ENCODE data around the gene HORMAD1.
"Not testable (repeated sequence)": the region's sequence is repeated elsewhere in the genome, so short reads cannot be mapped to it uniquely, and the experiment has no call there.

HORMAD1 gene

DNA sequence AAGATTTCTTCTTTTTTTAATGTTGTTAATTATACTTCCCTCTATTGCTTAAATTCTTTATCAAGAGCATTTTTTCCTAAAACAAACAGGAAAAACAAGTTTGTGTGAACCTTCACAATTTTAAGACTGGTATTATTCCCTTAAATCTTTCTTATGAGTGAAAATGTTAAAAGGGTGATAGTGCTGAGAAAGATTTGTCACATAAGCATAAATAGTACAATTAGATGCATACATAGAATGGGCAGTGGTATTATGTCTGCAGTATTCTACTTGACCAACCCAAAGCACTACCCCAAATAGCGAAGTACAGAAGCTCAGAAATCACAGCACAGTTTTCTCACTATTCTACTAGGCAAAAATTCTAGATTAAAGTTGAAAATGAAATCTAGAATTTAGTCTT, 41.7 kb downstream of the HORMAD1 start:
- H3K27me3 ChIP-seq (replicated peaks; ENCODE audit: control insufficient read depth, insufficient read depth, low read length, poor library complexity, severe bottlenecking) = no peaks in the 10 kb centered on the region
- H3K27ac ChIP-seq (ENCODE audit: insufficient read depth, low read length, poor library complexity, severe bottlenecking) = no peak overlapping the region
- no peak for DNase-seq
- no peak overlapping the region for H3K4me3 ChIP-seq (ENCODE audit: insufficient read depth, low read depth, low read length, poor library complexity, severe bottlenecking)
- H3K4me1 ChIP-seq (ENCODE audit: control insufficient read depth, insufficient read depth, low read length, poor library complexity, severe bottlenecking) = no peaks in the 10 kb centered on the region
- H3K9me3 ChIP-seq (ENCODE audit: control insufficient read depth, low read length) = no peaks in the 10 kb centered on the region
- H3K36me3 ChIP-seq (ENCODE audit: control insufficient read depth, insufficient read depth, low read length) = no peaks in the 10 kb centered on the region

DNA sequence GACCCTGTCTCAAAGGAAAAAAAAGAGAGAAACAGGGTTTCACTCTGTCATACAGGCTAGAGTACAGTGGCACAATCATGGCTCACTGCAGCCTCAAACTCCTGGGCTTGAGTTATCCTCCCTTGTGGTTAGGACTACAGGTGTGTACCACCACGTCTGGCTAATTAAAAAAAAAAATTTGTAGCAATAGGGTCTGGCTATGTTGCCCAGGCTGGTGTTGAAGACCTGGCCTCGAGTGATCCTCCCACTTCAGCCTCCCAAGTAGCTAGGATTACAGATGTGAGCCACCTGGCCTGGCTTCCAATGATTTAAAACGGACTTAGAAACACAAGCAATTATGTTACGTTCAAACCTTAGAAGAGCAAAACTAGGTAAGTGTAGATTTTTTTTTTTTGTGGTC, 45.8 kb downstream of the HORMAD1 start:
- DNase-seq = no peak
- H3K27ac ChIP-seq (ENCODE audit: insufficient read depth, low read length, poor library complexity, severe bottlenecking) = no peak overlapping the region
- H3K4me3 ChIP-seq (ENCODE audit: insufficient read depth, low read depth, low read length, poor library complexity, severe bottlenecking) = no peak overlapping the region
- H3K36me3 ChIP-seq (ENCODE audit: control insufficient read depth, insufficient read depth, low read length) = no peaks in the 10 kb centered on the region
- no peaks in the 10 kb centered on the region for H3K27me3 ChIP-seq (replicated peaks; ENCODE audit: control insufficient read depth, insufficient read depth, low read length, poor library complexity, severe bottlenecking)
- no peaks in the 10 kb centered on the region for H3K4me1 ChIP-seq (ENCODE audit: control insufficient read depth, insufficient read depth, low read length, poor library complexity, severe bottlenecking)
- no peaks in the 10 kb centered on the region for H3K9me3 ChIP-seq (ENCODE audit: control insufficient read depth, low read length)

- DNase-seq = no peak
- no peak overlapping the region for H3K4me3 ChIP-seq (ENCODE audit: insufficient read depth, low read depth, low read length, poor library complexity, severe bottlenecking)
- peaks cover 13% of the 10 kb centered on the region for H3K36me3 ChIP-seq (ENCODE audit: control insufficient read depth, insufficient read depth, low read length)
- H3K27ac ChIP-seq (ENCODE audit: insufficient read depth, low read length, poor library complexity, severe bottlenecking) = no peak overlapping the region
- H3K27me3 ChIP-seq (replicated peaks; ENCODE audit: control insufficient read depth, insufficient read depth, low read length, poor library complexity, severe bottlenecking) = no peaks in the 10 kb centered on the region
- no peaks in the 10 kb centered on the region for H3K9me3 ChIP-seq (ENCODE audit: control insufficient read depth, low read length)
- H3K4me1 ChIP-seq (ENCODE audit: control insufficient read depth, insufficient read depth, low read length, poor library complexity, severe bottlenecking) = no peaks in the 10 kb centered on the region
Observed at GRCh38 chr1:150663321-150663720, 57.4 kb downstream of the HORMAD1 start.

GRCh38 chr1:150662811-150663210, 57.9 kb downstream of the HORMAD1 start:
- Histone ChIP-seq H3K27ac (ENCODE audit: insufficient read depth, low read length, poor library complexity, severe bottlenecking) (no peak overlapping the region), H3K36me3 (ENCODE audit: control insufficient read depth, insufficient read depth, low read length) (peaks cover 13% of the 10 kb centered on the region), H3K9me3 (ENCODE audit: control insufficient read depth, low read length) (no peaks in the 10 kb centered on the region), H3K4me1 (ENCODE audit: control insufficient read depth, insufficient read depth, low read length, poor library complexity, severe bottlenecking) (no peaks in the 10 kb centered on the region), H3K4me3 (ENCODE audit: insufficient read depth, low read depth, low read length, poor library complexity, severe bottlenecking) (no peak overlapping the region), H3K27me3 (replicated peaks; ENCODE audit: control insufficient read depth, insufficient read depth, low read length, poor library complexity, severe bottlenecking) (no peaks in the 10 kb centered on the region)
- no peak for DNase-seq

GRCh38 chr1:150661156-150661555, 59.5 kb downstream of the HORMAD1 start:
- Histone ChIP-seq H3K27me3 (replicated peaks; ENCODE audit: control insufficient read depth, insufficient read depth, low read length, poor library complexity, severe bottlenecking) (no peaks in the 10 kb centered on the region), H3K4me1 (ENCODE audit: control insufficient read depth, insufficient read depth, low read length, poor library complexity, severe bottlenecking) (no peaks in the 10 kb centered on the region), H3K4me3 (ENCODE audit: insufficient read depth, low read depth, low read length, poor library complexity, severe bottlenecking) (no peak overlapping the region), H3K9me3 (ENCODE audit: control insufficient read depth, low read length) (no peaks in the 10 kb centered on the region), H3K36me3 (ENCODE audit: control insufficient read depth, insufficient read depth, low read length) (peaks cover 13% of the 10 kb centered on the region), H3K27ac (ENCODE audit: insufficient read depth, low read length, poor library complexity, severe bottlenecking) (no peak overlapping the region)
- DNase-seq = no peak

DNA sequence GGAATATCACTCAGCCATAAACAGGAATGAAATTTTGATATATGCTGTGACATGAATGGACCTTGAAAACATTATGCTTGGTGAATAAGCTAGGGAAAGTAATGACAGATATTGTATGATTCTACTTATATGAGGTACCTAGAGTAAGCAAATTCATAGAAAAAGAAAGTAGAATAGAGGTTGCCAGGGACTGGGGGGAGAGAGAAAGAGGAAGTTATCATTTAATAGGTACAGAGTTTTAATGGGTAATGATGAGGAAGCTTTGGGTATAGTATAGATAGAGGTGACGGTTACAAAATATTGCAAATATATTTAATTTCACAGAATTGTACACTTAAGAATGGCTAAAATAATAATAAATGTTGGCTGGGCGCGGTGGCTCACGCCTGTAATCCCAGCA, 60.1 kb downstream of the HORMAD1 start:
- no peak overlapping the region for H3K27ac ChIP-seq (ENCODE audit: insufficient read depth, low read length, poor library complexity, severe bottlenecking)
- H3K27me3 ChIP-seq (replicated peaks; ENCODE audit: control insufficient read depth, insufficient read depth, low read length, poor library complexity, severe bottlenecking) = no peaks in the 10 kb centered on the region
- H3K9me3 ChIP-seq (ENCODE audit: control insufficient read depth, low read length) = no peaks in the 10 kb centered on the region
- H3K36me3 ChIP-seq (ENCODE audit: control insufficient read depth, insufficient read depth, low read length) = peaks cover 13% of the 10 kb centered on the region
- no peak overlapping the region for H3K4me3 ChIP-seq (ENCODE audit: insufficient read depth, low read depth, low read length, poor library complexity, severe bottlenecking)
- H3K4me1 ChIP-seq (ENCODE audit: control insufficient read depth, insufficient read depth, low read length, poor library complexity, severe bottlenecking) = no peaks in the 10 kb centered on the region
- DNase-seq = no peak

GRCh38 chr1:150657064-150657463, 63.6 kb downstream of the HORMAD1 start:
- not testable (repeated sequence) for DNase-seq; H3K4me1 ChIP-seq (ENCODE audit: control insufficient read depth, insufficient read depth, low read length, poor library complexity, severe bottlenecking); H3K27me3 ChIP-seq (replicated peaks; ENCODE audit: control insufficient read depth, insufficient read depth, low read length, poor library complexity, severe bottlenecking); H3K36me3 ChIP-seq (ENCODE audit: control insufficient read depth, insufficient read depth, low read length); H3K27ac ChIP-seq (ENCODE audit: insufficient read depth, low read length, poor library complexity, severe bottlenecking); H3K9me3 ChIP-seq (ENCODE audit: control insufficient read depth, low read length); H3K4me3 ChIP-seq (ENCODE audit: insufficient read depth, low read depth, low read length, poor library complexity, severe bottlenecking)

GRCh38 chr1:150654635-150655034, 66.1 kb downstream of the HORMAD1 start:
- not testable (repeated sequence) for H3K4me3 ChIP-seq (ENCODE audit: insufficient read depth, low read depth, low read length, poor library complexity, severe bottlenecking); H3K36me3 ChIP-seq (ENCODE audit: control insufficient read depth, insufficient read depth, low read length); H3K27ac ChIP-seq (ENCODE audit: insufficient read depth, low read length, poor library complexity, severe bottlenecking); H3K4me1 ChIP-seq (ENCODE audit: control insufficient read depth, insufficient read depth, low read length, poor library complexity, severe bottlenecking); H3K27me3 ChIP-seq (replicated peaks; ENCODE audit: control insufficient read depth, insufficient read depth, low read length, poor library complexity, severe bottlenecking); DNase-seq; H3K9me3 ChIP-seq (ENCODE audit: control insufficient read depth, low read length)

- no peaks in the 10 kb centered on the region for H3K27me3 ChIP-seq (replicated peaks; ENCODE audit: control insufficient read depth, insufficient read depth, low read length, poor library complexity, severe bottlenecking)
- H3K9me3 ChIP-seq (ENCODE audit: control insufficient read depth, low read length) = no peaks in the 10 kb centered on the region
- no peak overlapping the region for H3K4me3 ChIP-seq (ENCODE audit: insufficient read depth, low read depth, low read length, poor library complexity, severe bottlenecking)
- H3K4me1 ChIP-seq (ENCODE audit: control insufficient read depth, insufficient read depth, low read length, poor library complexity, severe bottlenecking) = no peaks in the 10 kb centered on the region
- H3K36me3 ChIP-seq (ENCODE audit: control insufficient read depth, insufficient read depth, low read length) = peaks cover 25% of the 10 kb centered on the region
- H3K27ac ChIP-seq (ENCODE audit: insufficient read depth, low read length, poor library complexity, severe bottlenecking) = no peak overlapping the region
- DNase-seq = no peak
Observed at GRCh38 chr1:150650193-150650592, 70.5 kb downstream of the HORMAD1 start.

GRCh38 chr1:150649441-150650075, 71.1 kb downstream of the HORMAD1 start:
- Histone ChIP-seq H3K9me3 (ENCODE audit: control insufficient read depth, low read length) (no peaks in the 10 kb centered on the region), H3K4me1 (ENCODE audit: control insufficient read depth, insufficient read depth, low read length, poor library complexity, severe bottlenecking) (no peaks in the 10 kb centered on the region), H3K27me3 (replicated peaks; ENCODE audit: control insufficient read depth, insufficient read depth, low read length, poor library complexity, severe bottlenecking) (no peaks in the 10 kb centered on the region), H3K27ac (ENCODE audit: insufficient read depth, low read length, poor library complexity, severe bottlenecking) (no peak overlapping the region), H3K36me3 (ENCODE audit: control insufficient read depth, insufficient read depth, low read length) (peaks cover 25% of the 10 kb centered on the region), H3K4me3 (ENCODE audit: insufficient read depth, low read depth, low read length, poor library complexity, severe bottlenecking) (no peak overlapping the region)
- DNase-seq = no peak

Measured in effector memory CD4-positive, alpha-beta T cell (primary cell).